Measurements from ENCODE around the gene ARFGAP2.

DNA sequence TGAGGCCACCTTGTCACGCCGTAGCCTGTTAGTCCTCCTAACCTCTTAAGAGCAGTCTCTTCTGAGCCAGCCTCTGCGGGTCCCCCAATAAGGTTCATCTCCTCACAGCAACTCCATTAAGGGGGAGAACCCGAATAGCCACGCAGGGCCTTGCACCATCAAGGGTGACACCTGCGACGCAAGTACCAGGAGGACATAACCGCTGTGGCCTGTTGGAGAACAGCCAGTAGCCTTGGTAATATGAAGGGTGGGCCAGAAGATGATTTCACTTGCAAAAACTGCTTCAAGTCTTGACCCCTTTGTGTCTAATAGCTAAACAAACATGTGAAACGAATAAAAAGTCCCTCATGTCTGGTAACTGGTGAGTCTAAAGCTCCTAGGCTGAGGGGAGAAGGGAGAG, 14.8 kb downstream of the ARFGAP2 start:
- TF ChIP-seq, protein P1, sequence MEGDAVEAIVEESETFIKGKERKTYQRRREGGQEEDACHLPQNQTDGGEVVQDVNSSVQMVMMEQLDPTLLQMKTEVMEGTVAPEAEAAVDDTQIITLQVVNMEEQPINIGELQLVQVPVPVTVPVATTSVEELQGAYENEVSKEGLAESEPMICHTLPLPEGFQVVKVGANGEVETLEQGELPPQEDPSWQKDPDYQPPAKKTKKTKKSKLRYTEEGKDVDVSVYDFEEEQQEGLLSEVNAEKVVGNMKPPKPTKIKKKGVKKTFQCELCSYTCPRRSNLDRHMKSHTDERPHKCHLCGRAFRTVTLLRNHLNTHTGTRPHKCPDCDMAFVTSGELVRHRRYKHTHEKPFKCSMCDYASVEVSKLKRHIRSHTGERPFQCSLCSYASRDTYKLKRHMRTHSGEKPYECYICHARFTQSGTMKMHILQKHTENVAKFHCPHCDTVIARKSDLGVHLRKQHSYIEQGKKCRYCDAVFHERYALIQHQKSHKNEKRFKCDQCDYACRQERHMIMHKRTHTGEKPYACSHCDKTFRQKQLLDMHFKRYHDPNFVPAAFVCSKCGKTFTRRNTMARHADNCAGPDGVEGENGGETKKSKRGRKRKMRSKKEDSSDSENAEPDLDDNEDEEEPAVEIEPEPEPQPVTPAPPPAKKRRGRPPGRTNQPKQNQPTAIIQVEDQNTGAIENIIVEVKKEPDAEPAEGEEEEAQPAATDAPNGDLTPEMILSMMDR (IDR thresholded peaks at IDR 0.05) = no peak
- no peak for TF ChIP-seq RCOR1 (IDR thresholded peaks at IDR 0.05; ENCODE audit: low read length)
- no peak for TF ChIP-seq FOXM1 (IDR thresholded peaks at IDR 0.05; ENCODE audit: low read depth)
- no peak for TF ChIP-seq ELF1 (IDR thresholded peaks at IDR 0.05)
- TF ChIP-seq, protein P2, sequence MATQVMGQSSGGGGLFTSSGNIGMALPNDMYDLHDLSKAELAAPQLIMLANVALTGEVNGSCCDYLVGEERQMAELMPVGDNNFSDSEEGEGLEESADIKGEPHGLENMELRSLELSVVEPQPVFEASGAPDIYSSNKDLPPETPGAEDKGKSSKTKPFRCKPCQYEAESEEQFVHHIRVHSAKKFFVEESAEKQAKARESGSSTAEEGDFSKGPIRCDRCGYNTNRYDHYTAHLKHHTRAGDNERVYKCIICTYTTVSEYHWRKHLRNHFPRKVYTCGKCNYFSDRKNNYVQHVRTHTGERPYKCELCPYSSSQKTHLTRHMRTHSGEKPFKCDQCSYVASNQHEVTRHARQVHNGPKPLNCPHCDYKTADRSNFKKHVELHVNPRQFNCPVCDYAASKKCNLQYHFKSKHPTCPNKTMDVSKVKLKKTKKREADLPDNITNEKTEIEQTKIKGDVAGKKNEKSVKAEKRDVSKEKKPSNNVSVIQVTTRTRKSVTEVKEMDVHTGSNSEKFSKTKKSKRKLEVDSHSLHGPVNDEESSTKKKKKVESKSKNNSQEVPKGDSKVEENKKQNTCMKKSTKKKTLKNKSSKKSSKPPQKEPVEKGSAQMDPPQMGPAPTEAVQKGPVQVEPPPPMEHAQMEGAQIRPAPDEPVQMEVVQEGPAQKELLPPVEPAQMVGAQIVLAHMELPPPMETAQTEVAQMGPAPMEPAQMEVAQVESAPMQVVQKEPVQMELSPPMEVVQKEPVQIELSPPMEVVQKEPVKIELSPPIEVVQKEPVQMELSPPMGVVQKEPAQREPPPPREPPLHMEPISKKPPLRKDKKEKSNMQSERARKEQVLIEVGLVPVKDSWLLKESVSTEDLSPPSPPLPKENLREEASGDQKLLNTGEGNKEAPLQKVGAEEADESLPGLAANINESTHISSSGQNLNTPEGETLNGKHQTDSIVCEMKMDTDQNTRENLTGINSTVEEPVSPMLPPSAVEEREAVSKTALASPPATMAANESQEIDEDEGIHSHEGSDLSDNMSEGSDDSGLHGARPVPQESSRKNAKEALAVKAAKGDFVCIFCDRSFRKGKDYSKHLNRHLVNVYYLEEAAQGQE (IDR thresholded peaks at IDR 0.05; ENCODE audit: low read depth, low read length) = no peak
- no peak for TF ChIP-seq JUND (IDR thresholded peaks at IDR 0.05)
- no peak for TF ChIP-seq EP300 (IDR thresholded peaks at IDR 0.05; ENCODE audit: borderline replicate concordance in 1 of 2, low read depth in 1 of 2, low read length in 1 of 2)
- no peak; the same call in 1 of the 2 replicates for TF ChIP-seq POLR2AphosphoS5 (IDR thresholded peaks at IDR 0.05; ENCODE audit: low read depth, low read length)
- no peak for TF ChIP-seq CHD2 (IDR thresholded peaks at IDR 0.05; ENCODE audit: low read length, partially characterized antibody)
- TF ChIP-seq GABPA (IDR thresholded peaks at IDR 0.05; ENCODE audit: low read depth) = no peak
- no peak for TF ChIP-seq TAF1 (IDR thresholded peaks at IDR 0.05; ENCODE audit: borderline replicate concordance, low read depth, low read length)
- TF ChIP-seq YY1 (IDR thresholded peaks at IDR 0.05; ENCODE audit: low read depth) = no peak
- TF ChIP-seq SMC3 (IDR thresholded peaks at IDR 0.05; ENCODE audit: low read depth, low read length) = no peak
- TF ChIP-seq, protein P3, sequence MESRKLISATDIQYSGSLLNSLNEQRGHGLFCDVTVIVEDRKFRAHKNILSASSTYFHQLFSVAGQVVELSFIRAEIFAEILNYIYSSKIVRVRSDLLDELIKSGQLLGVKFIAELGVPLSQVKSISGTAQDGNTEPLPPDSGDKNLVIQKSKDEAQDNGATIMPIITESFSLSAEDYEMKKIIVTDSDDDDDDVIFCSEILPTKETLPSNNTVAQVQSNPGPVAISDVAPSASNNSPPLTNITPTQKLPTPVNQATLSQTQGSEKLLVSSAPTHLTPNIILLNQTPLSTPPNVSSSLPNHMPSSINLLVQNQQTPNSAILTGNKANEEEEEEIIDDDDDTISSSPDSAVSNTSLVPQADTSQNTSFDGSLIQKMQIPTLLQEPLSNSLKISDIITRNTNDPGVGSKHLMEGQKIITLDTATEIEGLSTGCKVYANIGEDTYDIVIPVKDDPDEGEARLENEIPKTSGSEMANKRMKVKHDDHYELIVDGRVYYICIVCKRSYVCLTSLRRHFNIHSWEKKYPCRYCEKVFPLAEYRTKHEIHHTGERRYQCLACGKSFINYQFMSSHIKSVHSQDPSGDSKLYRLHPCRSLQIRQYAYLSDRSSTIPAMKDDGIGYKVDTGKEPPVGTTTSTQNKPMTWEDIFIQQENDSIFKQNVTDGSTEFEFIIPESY (IDR thresholded peaks at IDR 0.05; ENCODE audit: borderline replicate concordance, low read depth) = no peak

Measured in SK-N-SH (cell line).